ENCODE results near the gene EMC8.
"Not testable (repeated sequence)": the region's sequence is repeated elsewhere in the genome, so short reads cannot be mapped to it uniquely, and the experiment has no call there.

Gene EMC8

DNA sequence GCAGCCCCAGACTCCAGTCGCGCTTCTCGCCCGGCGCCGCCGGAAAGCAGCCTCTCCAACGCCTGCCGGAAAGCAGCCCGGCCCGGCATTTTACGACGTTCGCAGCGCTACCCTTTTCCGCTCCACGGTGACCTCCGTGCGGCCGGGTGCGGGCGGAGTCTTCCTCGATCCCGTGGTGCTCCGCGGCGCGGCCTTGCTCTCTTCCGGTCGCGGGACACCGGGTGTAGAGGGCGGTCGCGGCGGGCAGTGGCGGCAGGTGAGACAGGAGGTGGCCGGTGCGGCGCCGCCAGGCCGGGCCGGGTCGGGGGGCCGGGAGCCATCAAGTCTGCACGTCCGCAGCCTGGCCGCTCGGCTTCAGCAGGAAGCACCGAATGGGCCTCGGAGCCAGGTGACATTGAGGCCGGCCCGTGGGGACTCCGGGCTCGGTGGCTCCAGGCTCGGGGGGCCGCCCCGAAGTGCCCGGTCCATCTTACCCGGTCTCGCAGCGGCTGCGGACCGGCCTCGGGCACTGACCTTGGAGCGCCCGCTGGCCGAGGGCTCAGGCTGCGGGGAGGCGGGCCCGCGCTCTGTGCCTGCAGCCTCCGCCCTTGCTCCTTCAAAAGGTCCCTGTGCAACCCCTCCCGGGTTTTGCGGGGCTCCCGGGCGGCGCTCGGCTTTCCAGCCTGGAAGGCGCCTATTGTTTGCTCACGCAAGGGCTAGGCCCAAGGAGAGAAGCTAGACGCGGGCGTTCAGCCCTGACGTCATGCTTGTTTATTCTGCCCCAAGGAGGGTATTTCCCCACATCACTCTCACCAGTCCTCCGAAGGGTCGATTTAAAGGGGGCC is at the start of gene EMC8, which contains the start of gene COX4I1:
Gene EMC8 (minus strand): TSS at position 48 of the 824 bp plus-strand sequence. CDS start 249 bp downstream, outside the sequence.
Gene COX4I1 (plus strand): TSS at position 199 of the 824 bp plus-strand sequence. CDS start 1,511 bp downstream, outside the sequence.
- peak; percentile 94 for DNase-seq

DNA sequence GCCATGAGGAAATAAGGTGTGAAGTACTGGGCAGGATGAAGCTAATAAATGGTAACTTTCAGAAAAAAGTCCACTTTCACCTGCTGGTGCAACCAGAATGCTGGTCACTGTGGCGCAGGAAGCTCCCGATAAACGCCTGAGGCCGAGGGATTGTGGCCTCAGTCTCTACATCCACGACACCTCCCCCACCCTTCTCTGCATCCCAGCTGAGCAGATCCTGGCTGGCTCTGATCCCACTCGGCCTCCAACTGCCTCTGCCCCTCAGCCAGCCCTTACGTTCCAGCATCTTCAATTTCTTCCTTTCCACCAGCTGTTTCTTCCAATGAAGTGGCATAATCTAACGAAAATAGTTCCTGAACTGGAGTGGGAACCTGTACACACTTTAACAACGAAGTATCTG is 49.6 kb upstream of the EMC8 start:
- no peak for DNase-seq

DNA sequence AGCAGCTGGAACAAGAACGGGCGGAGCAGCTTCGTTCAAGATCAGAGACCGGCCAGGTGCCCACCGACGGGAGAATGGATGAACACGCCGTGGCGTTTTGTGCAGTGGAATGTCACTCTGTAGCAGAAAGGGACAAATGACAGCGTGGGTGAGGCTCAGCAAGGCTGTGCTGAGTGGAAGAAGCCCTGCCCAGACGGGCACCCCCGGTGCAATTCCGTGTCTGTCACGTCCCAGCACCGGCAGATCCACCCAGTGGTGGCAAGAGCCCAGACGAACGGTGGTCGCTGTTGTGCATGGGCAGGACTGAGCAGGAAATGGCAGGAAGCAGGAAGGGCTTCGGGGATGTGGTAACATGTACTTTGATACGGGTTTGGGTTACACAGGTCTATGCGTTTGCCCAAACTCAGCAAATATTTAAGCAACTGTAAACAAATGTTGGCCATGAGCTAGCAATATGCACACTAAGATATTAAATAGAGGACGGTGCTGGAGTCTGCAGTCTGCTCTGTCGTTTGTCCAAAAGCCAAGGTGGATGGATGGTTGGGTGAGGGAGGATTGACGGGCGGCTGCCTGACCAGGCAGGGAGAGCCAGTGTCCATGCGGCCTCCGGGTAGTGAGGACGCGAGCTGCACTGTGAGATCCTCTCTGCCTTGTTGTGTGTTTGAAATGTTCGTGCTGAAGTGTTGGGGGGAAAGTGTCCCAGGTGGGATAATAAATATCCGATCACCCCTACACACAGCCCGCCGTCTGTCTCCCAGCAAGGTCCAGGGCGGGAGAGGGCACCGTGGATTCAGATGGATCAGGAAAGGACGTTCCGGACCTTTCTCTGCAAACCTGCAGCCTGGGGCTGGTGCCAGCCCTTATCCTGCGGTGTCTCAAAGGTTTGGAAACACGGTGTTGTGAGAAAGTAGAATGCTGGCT is 48.6 kb upstream of the EMC8 start:
- no peak for DNase-seq

DNA sequence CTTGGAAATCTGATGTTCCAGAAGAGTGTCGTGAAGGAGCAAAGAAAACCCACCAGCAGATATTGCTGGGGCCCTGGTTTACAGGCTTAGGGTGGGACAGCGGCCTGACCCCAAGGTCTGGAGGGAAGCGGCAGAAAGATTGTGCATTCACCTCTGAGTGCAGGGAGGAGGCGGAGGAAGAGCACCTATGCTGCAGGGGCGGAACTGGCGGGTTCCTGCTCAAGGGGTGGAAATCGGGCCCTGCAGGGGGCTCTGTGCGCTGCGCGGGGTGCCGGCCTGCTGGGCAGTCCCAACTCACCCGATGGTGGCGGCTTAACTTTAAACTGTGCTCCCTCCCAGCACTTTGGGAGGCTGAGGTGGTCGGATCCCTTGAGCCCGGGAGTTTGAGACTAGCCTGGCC is 47.7 kb upstream of the EMC8 start:
- DNase-seq: no peak

DNA sequence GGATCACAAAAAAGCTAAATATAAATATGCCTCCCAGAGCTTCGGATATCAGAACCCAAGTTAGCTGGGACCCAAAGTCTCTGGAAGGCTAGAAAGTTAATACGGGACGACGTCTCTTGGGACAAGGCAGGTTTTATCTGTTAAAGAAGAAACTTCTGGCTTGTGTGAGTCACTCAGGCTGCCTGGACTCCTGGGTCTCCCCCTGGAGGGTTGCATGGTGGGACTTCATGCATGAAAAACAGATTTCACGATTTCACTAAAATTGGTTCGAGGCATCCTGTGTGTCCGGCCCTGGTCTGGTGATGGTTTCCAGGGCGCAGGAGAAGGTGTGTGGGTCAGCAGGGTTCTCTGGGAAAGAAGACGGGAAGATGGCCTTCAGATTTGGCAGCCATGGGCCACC is 47.1 kb upstream of the EMC8 start:
- no peak for DNase-seq

DNA sequence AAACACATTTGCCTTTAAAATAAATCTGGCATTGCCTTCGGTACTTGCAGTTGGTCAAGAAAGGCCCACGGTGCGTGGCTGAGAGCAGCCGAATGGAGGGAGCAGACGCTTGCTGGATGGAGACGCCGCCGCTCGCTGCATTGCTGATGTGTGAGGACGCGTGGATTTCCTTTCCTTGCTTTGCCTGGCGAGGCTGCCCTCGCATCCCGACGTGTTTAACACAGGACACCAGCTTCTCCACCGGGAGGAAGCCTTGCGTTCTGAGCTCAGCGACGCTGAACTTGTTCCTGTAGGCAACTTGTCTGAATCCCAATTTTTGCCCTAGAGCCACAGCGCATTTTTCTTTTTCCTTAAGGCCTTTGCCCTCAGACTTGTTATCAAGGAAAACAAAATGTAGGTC is 45.9 kb upstream of the EMC8 start:
- no peak for DNase-seq

DNA sequence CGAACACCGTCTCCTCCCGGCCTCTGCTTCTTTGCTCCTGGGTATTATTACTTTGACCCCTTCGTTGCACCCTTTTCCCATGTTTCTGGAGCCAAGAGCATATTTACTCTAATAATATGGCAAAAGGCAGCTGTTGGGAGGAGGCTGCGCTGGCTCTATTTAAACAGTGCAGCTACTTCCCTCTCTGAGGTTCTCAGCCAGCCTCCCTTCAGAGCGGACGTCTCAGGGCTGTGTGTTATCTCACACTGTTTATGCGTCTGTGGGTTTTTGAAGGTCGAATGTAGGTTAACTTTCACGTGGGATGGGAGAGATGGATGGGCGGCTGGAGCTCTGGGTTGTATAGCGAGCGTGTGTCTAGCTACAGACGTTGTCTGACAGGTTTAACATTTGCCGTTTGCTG is 45.4 kb upstream of the EMC8 start:
- DNase-seq: no peak

DNA sequence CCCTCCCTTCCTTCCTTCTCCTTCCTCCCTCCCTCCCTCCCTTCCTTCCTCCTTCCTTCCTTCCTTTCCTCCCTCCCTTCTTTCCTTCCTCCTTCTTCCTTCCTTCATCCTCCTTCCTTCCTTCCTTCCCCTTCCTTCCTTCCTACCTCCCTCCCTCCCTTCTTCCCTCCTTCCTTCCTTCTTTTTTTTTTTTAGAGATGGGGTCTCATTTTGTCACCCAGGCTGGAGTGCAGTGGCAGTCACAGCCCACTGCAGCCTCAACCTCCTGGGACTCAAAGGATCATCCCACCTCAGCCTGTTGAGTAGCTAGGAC is 44.8 kb upstream of the EMC8 start:
- no peak for DNase-seq

DNA sequence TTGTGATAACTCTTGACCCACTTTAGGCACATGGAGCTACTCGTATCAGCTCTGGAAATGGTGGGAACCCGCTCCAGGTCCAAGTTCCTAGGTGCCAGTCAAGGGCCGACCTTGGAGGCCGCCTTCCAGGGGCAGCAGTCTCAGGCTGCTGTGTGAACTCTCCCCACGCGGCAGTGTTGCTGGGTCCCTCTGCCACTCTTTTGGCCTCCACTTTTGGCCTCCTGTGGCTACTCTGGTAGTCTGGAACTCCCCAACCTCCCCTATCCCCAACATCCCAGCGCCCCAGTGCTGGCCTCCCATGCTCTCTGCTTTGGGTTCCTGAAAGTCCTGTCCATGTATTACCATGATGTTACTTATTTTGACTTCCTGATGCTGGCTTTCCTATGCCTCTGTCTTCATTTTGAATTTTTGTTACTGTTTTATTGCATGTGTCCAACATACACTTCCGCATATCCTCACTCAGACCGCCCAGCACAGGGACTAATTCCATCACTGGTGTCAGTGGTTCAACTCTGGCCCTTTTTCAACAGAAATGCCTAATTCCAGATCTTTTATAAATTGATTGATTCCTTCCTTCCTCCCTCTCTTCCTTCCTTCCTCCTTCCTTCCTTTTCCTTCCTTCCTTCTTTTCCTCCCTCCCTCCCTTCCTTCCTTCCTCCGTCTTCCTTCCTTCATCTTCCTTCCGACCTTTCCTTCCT is 44.3 kb upstream of the EMC8 start:
- DNase-seq: no peak

DNA sequence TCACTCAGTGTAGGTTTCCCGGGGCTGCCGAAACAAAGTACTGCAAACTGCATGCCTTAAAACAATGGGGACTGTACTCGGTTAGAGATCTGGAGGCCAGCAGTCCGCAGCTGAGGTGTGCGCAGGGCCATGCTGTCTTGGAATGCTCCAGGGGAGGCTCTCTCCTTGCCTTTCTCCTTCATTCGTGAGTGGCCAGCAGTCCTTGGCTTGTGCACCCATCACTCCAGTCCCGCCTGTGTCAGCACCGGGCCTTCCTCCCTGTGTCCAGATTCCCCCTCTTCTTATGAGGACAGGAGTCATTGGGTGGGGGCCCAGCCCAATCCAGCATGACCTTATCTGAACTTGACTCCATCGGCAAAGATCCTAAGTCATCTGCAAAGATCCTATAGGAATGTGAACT is 43.5 kb upstream of the EMC8 start:
- DNase-seq: no peak

DNA sequence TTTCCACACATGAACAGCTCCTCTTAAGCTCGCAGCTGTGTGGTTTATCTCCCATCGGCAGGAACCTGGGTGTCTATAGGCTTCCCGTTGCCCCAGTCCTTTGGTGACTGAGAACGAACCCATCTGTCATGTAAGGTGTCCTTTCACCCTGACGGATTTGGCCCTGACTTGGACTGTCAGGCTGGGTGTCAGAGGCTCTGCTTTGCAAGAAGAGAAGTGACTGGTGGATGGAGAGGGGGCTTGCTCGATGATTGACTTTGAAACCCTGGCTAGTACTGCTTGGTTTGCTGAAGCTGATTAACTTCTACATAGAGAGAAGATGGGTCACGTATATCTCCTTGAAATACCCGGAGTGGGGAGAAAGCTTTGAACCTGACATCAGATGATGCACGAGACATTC is 43.1 kb upstream of the EMC8 start:
- no peak for DNase-seq

DNA sequence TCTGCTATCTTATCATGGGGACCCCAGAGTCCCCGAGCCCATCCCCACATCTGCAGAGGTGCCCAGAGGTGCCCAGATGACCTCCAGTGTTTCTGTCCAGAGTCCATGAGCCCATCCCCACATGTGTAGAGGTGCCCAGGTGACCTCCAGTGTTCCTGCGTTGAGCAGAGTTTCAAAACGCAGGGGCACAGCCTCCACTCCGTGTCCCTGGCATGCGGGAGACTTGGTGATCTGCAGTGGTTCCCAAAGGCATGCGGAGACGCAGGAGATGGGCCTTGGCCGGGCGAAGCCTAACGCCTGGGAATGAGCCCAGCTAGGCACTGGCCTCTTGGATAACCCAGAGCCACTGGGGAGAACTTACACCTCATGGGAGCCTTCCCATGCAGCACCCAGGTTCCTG is 41.5 kb upstream of the EMC8 start:
- no peak for DNase-seq

DNA sequence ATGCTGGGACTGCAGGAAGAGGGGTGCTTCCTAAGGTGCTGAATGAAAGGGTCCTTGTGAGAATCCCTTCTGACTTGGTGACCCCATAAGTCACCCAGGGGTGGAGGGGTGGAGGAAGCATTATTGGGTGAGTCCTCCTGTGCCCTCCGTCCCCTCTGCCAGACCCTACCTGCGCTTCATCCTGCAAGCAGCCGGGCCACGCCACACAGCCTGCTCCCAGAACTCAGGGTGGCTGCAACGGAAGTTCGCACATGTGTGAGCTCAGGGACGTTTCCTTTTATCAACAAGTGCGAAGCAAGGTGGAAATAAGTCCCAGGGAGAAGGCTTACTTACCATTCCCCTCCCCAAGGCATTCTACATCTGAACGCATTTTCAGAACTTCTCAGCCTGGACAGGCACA is 41.1 kb upstream of the EMC8 start:
- DNase-seq: no peak

DNA sequence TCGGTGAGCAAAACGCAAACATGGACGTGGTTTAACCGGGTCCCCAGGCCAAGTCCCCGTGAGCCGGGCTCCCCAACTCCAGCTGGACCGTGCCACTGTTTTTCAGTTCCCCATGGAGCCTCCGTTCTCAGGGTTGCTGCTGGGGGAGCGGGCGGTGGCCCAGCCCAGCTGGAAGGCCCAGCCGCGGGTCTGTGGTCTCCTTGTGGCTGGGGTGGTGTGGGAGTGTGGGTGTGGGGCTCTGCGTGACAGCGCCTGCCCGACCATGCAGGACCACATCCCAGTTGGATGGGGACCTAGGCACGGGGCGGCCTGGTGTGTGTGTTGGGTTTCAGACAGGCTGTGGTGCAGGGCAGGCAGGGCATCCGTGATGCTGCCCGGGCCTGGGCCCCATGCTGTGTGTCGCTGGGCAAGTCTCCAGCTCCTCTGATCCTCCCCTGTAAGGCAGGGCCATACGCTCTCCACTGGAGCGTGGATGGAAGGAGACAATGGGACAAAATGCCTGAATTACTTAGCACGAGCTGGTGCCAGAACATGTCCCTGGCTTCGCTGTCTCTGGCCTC is 40.4 kb upstream of the EMC8 start:
- no peak for DNase-seq

DNA sequence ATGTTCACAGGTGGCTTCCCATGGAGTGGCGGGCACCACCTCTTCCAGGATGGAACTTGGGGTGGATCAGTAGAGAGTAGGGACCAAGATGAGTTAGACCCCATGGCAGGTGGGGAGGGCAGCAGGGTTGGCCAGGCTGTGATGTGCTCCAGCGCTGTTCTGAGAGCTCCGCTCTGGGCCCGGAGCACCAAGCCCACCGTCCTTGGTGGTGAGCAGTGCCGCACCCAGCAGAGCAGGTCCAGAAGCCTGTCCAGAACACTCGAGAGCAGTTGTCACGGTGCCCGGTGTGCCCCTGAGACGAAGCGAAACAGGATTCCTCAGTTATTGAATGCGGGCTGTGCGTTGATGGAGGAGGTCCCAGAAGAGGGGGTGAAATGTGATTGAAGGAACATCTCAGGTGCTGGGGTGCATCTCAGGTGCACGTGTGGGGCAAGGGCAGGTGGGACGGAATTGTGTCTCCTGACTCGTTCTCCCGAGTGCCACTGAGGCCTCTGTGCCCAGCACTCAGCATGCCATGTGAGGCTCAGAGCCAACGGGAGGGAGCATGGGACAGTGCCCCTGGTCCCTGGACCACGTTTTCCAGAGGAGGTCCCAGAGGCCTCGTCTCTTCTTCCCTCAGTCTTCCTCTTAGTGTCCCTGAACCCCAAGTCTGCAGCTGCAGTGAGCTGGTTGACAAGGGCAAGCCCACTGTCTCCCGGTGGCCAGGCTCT is 39.7 kb upstream of the EMC8 start:
- DNase-seq: no peak

DNA sequence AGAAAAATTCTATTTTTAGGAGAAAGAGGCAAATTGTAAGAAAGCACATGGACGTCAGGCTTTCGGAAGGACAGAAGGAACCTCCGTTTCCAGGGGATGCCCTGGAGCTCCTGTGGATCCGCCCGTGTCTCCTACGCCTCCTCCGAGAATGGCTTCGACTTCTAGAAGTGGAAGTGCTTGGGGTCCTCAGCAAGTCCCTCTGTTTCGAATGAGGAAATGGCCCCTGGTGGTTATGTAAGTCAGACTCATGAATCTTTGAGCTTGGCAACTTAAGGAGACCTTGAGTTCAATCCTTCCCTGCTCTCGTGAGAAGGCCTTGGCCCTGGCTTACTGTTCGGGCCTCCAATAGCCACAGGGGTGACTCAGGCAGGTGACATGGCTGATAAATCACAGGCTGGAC is 39.0 kb upstream of the EMC8 start:
- DNase-seq: no peak

DNA sequence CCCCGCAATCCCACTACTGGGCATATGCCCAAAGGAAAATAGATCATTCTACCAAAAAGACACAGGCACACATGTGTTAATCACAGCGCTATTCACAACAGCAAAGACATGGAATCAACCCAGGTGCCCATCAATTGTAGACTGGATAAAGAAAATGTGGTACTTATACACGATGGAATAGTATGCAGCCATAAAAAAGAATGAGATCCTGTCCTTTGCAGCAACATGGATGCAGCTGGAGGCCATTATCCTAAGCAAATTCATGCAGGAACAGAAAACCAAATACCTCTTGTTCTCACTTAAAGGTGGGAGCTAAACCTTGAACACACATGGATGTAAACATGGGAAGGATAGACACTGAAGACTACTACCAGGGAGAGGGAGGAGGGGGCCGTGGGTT is 38.3 kb upstream of the EMC8 start:
- DNase-seq: not testable (repeated sequence)

DNA sequence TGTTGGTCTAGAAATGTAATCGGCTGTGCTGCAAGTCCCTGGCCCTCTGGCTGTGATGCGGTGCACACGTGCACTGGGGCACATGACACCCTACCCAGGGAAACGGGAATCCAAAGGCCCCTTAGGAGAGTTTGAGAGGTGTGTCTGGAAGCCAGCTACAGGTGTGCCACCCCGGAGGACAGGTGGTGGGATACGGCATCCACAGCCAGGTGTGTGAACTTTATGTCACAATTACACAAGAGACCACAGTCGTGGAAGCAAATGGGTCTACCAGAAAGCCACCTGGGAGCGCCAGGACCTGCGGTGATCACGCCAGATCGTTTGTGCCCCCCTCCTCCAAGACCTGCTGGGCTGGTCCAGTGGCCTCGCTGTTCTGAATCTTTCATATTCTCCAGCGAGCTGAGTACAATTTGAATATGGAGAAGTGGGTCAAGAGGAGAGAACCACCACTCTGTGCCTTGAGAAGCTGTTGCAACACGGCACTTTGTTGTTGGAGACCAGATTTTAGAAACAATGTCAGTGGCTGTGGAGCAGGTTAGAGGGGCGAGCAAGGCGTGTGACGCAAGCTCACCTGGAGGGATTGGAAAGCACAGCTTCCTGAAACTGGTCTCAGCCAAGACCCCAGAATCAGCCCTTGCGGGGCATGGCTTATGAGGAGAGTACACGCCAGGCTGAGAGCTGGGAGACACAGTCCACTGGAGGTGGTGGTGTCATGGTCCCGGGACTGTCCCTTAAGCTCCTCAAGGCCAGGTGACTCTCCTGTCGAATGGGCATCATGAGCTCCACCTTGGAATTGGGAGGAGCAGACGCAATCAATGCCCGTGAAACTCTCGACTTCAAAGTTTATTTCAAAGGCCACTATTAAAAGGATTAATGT is 37.6 kb upstream of the EMC8 start:
- DNase-seq: no peak

DNA sequence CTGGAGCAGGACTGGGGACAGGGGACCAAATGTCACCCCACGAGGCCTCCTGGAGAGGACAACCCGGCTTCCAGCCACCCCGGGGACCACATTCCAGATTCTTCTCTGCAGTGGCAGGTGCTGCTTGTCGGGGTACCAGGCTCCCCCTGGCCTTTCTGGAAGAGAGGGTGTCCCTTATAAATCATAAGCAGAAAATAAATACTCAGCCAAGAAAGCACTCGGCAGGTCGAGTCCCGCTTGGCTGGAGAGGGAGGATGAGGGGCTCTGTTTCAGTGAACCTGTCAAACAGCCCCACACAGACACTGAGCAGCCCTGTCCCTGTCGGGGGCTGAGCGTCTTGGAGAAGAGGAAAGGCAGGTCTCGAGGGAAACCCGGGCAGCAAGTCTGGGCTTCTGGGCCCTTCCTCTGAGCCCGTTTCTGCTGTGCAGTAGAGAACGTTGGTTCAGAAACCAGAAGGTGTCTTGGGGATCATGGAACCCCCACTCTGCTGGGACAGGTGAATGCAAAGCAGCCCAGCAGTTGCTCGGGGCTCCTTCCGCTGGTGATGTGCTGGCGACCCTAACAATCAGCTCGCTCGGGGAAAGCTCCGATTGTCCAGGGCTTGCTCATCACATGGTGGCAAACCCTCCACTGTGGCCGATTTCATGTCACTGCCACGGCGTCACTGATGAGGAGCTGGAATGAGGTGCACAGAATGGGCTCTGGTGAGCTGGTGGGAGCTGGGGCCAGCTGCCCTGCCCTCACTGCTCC is 36.8 kb upstream of the EMC8 start:
- no peak for DNase-seq

DNA sequence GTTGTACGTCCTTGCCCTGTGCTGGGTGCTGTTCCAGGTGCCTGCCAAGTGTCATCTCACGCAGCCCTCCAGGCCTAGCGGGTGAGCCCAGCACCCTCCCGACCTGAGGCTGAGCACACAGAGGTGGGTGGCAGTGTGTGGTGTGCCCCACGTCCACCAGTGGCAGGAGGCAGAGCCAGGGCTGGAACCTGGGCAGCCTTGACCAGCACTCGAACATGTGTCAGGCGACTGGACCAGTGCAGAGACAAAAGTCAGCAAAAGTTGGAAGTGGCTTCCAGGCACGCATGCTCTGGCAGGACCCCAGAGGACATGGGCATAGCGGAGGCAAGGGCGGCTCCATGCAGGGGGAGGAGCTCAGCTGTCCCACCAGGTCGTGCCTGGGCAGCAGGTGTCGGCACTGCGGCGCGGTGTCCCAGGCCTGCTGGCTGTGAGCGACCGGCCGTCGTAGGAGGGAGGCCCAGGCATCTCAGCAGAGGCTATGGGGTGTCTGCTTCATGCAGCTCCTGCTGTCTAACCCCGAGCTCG is 35.9 kb upstream of the EMC8 start:
- DNase-seq: no peak
